B cell (primary cell): ENCODE data around the gene OTOP2.

Experiments
- CTCF ChIP-seq: fragments of 200-600 bp; IDR thresholded peaks from one replicate; pipeline ENCODE4 v1.8.0; 2022; ENCODE audit warnings: antibody characterized with exemption, mild to moderate bottlenecking
- EZH2 ChIP-seq: IDR thresholded peaks from 2 replicates; pipeline ENCODE4 v1.6.1; 2012; ENCODE audit warnings: borderline replicate concordance, low read depth, mild to moderate bottlenecking, moderate library complexity, low read length; ENCODE audit not compliant: insufficient read depth, poor library complexity, severe bottlenecking

- no peak for TF ChIP-seq CTCF
- TF ChIP-seq EZH2, result no peak
Measured at GRCh38 chr17:74956093-74956492, 32.0 kb downstream of the OTOP2 start.
